ENCODE measurements around the gene RPS15.

DNA sequence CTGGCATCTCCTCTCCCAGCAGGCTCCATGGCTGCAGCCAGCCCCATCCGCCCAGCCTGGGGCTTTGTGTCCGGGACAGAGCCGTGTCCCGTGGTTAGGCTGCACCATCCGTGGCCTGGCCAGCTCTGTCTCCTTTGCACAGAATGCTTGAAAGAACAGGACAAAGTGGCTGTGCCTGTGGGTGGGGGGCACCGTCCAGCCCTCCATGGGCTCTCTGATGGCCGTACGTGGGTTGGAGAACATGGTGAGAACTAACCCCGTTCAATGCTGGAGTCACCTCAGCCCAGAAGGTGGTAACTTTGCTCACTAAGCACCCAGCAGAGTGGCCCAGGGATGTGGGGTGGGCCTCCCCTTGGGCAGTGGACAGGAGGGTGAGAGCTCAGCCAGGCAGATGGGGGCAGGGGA is 2.8 kb downstream of the RPS15 start:
- TF ChIP-seq EZH2phosphoT487 (IDR thresholded peaks at IDR 0.05; ENCODE audit: low read length) (no peak), CTCF (IDR thresholded peaks at IDR 0.05; ENCODE audit: low read length) (no peak), EZH2 (optimal IDR thresholded peaks at IDR 0.05; ENCODE audit: low read depth, low read length) (no peak)

Measured in MM.1S (cell line).